WTC11 (cell line): ENCODE results near the gene ZNF607. TPM values are rescaled to one million over a fixed set of nuclear protein-coding genes. Genes with fewer than 3 reads are reported as not detected.
A peak's percentile ranks its signal among the peaks of the same experiment; 100 is the strongest.

Source experiments
- ATAC-seq: fragments of 200-7000 bp; cut with Tn5 transposase; 2 replicates; pipeline ENCODE4 v1.10.0; 2021; ENCODE audit warnings: mild to moderate bottlenecking, moderate library complexity
- CTCF ChIA-PET: fragments of 300-600 bp; sonication (Branson Sonifier 250); formaldehyde crosslinking; loops from one replicate; lab custom pipeline; 2021; ENCODE audit warnings: antibody characterized with exemption; lab: Charles Lee
- POLR2A ChIA-PET: fragments of 350-600 bp; sonication (Branson Sonifier 250); formaldehyde crosslinking; loops from one replicate; lab custom pipeline; 2021; ENCODE audit warnings: antibody characterized with exemption; lab: Charles Lee
- DNase-seq: peaks from one replicate; pipeline ENCODE4 v3.0.0; 2021; ENCODE audit warnings: low spot score
- H3K27ac Mint-ChIP-seq: 2 replicates; pipeline ENCODE4 v1.8.0; 2021; ENCODE audit warnings: mixed read lengths
- H3K27me3 Mint-ChIP-seq: 2 replicates; pipeline ENCODE4 v1.8.0; 2021; ENCODE audit warnings: low read depth, mild to moderate bottlenecking, moderate library complexity, mixed read lengths
- H3K36me3 Mint-ChIP-seq: 2 replicates; pipeline ENCODE4 v1.8.0; 2021; ENCODE audit warnings: mixed read lengths
- H3K4me1 Mint-ChIP-seq: 2 replicates; pipeline ENCODE4 v1.8.0; 2022; ENCODE audit warnings: mixed read lengths
- H3K4me3 Mint-ChIP-seq: 2 replicates; pipeline ENCODE4 v1.8.0; 2021; ENCODE audit warnings: mild to moderate bottlenecking, moderate library complexity, mixed read lengths
- H3K9me3 Mint-ChIP-seq: 2 replicates; pipeline ENCODE4 v1.8.0; 2021; ENCODE audit warnings: mixed read lengths
- AR ChIP-seq: fragments of 250-450 bp; sonication (Bioruptor Pico); IDR thresholded peaks from 2 replicates; pipeline ENCODE4 v1.9.0; 2021; ENCODE audit warnings: mild to moderate bottlenecking
- ATF1 ChIP-seq: sonication (generic); formaldehyde crosslinking; IDR thresholded peaks from 2 replicates; pipeline ENCODE4 v1.8.1; 2023; ENCODE audit warnings: mild to moderate bottlenecking, moderate library complexity, missing genetic modification reagents
- CDX4 ChIP-seq: fragments of 250-450 bp; sonication (Bioruptor Pico); IDR thresholded peaks from 2 replicates; pipeline ENCODE4 v1.9.0; 2021; ENCODE audit warnings: moderate library complexity, mild to moderate bottlenecking, inconsistent platforms, borderline replicate concordance
- CREB1 ChIP-seq: sonication (generic); formaldehyde crosslinking; IDR thresholded peaks from 2 replicates; pipeline ENCODE4 v1.8.0; 2023; ENCODE audit warnings: mild to moderate bottlenecking, missing genetic modification reagents
- E2F1 ChIP-seq: sonication (generic); formaldehyde crosslinking; IDR thresholded peaks from 2 replicates; pipeline ENCODE4 v1.8.0; 2022; ENCODE audit warnings: mild to moderate bottlenecking, missing genetic modification reagents
- FOXK1 ChIP-seq: sonication (generic); formaldehyde crosslinking; IDR thresholded peaks from 2 replicates; pipeline ENCODE4 v1.8.0; 2022; ENCODE audit warnings: mild to moderate bottlenecking, moderate library complexity, missing genetic modification reagents
- GABPB1 ChIP-seq: sonication (generic); formaldehyde crosslinking; IDR thresholded peaks from 2 replicates; pipeline ENCODE4 v1.8.1; 2023; ENCODE audit warnings: mild to moderate bottlenecking, missing genetic modification reagents
- JAZF1 ChIP-seq: fragments of 250-450 bp; sonication (Bioruptor Pico); IDR thresholded peaks from 2 replicates; pipeline ENCODE4 v1.9.0; 2021; ENCODE audit warnings: moderate library complexity, mild to moderate bottlenecking, inconsistent platforms
- JUN ChIP-seq: sonication (generic); formaldehyde crosslinking; IDR thresholded peaks from 2 replicates; pipeline ENCODE4 v1.8.0; 2023; ENCODE audit warnings: mild to moderate bottlenecking, missing genetic modification reagents
- KAT7 ChIP-seq: sonication (generic); formaldehyde crosslinking; IDR thresholded peaks from 2 replicates; pipeline ENCODE4 v1.8.1; 2023; ENCODE audit warnings: missing genetic modification reagents, mild to moderate bottlenecking, borderline replicate concordance
- MAX ChIP-seq: sonication (generic); formaldehyde crosslinking; IDR thresholded peaks from 2 replicates; pipeline ENCODE4 v1.8.0; 2022; ENCODE audit warnings: mild to moderate bottlenecking, missing genetic modification reagents
- NR1H2 ChIP-seq: sonication (generic); formaldehyde crosslinking; IDR thresholded peaks from 2 replicates; pipeline ENCODE4 v1.9.0; 2021; ENCODE audit warnings: mild to moderate bottlenecking, moderate library complexity, missing genetic modification reagents
- OVOL2 ChIP-seq: fragments of 250-450 bp; sonication (Bioruptor Pico); IDR thresholded peaks from 2 replicates; pipeline ENCODE4 v1.9.0; 2021; ENCODE audit warnings: mild to moderate bottlenecking, borderline replicate concordance
- PRDM15 ChIP-seq: sonication (generic); formaldehyde crosslinking; IDR thresholded peaks from 2 replicates; pipeline ENCODE4 v1.8.0; 2022; ENCODE audit warnings: missing genetic modification reagents
- PREB ChIP-seq: sonication (generic); formaldehyde crosslinking; IDR thresholded peaks from 2 replicates; pipeline ENCODE4 v1.8.1; 2022; ENCODE audit warnings: mild to moderate bottlenecking, missing genetic modification reagents, moderate library complexity, borderline replicate concordance
- SOX15 ChIP-seq: fragments of 250-450 bp; sonication (Bioruptor Pico); IDR thresholded peaks from 2 replicates; pipeline ENCODE4 v1.9.0; 2021; ENCODE audit warnings: mild to moderate bottlenecking
- ZBTB43 ChIP-seq: sonication (generic); formaldehyde crosslinking; IDR thresholded peaks from 2 replicates; pipeline ENCODE4 v1.8.1; 2023; ENCODE audit warnings: mild to moderate bottlenecking, missing genetic modification reagents
- ZNF219 ChIP-seq: sonication (generic); formaldehyde crosslinking; IDR thresholded peaks from 2 replicates; pipeline ENCODE4 v1.8.0; 2023; ENCODE audit warnings: missing genetic modification reagents, mild to moderate bottlenecking, borderline replicate concordance
- ZNF425 ChIP-seq: fragments of 250-450 bp; sonication (Bioruptor Pico); conservative IDR thresholded peaks from 2 replicates; pipeline ENCODE4 v1.9.0; 2021; ENCODE audit warnings: mild to moderate bottlenecking
- total RNA-seq: library from RNA; stranded (reverse); gene quantifications from 3 replicates; pipeline ENCODE4 v1.2.3, GENCODE V29; 2021

Gene ZNF607
- total RNA-seq, 1 experiment from 2014 or later, result 17.5 TPM

- Mint-ChIP-seq H3K9me3 (no peaks in the 10 kb centered on the region), H3K4me3 (peak within 1 kb of the TSS; percentile 82), H3K4me1 (peaks cover 17% of the 10 kb centered on the region), H3K27ac (peak within 1 kb of the TSS; percentile 92), H3K27me3 (peaks cover 40% of the 10 kb centered on the region), H3K36me3 (no peaks in the 10 kb centered on the region)
- ChIA-PET CTCF (no interaction called here), POLR2A (no interaction called here)
- no peak for TF ChIP-seq NR1H2
- 0 out of 2 replicates have a peak, but pooled peaks have one; percentile 67 for TF ChIP-seq KAT7
- 0 out of 2 replicates have a peak, but pooled peaks have one; percentile 51 for TF ChIP-seq ZNF219 (CRISPR knock-in tag)
- TF ChIP-seq GABPB1, result peak; percentile 9
- TF ChIP-seq PREB, result 0 out of 2 replicates have a peak, but pooled peaks have one; percentile 13
- no peak for TF ChIP-seq MAX (CRISPR knock-in tag)
- ATAC-seq, result peak; percentile 38
- peak; percentile 54 for DNase-seq
Observed at GRCh38 chr19:37655301-37655688, 64.3 kb downstream of the ZNF607 start, which contains the start of gene ZFP30. Gene ZFP30 (minus strand): TSS chr19:37655465. CDS start chr19:37647822, 7,643 bp downstream.

- peaks cover 40% of the 10 kb centered on the region for H3K27me3 Mint-ChIP-seq
- H3K27ac Mint-ChIP-seq, result no peak overlapping the region
- no peaks in the 10 kb centered on the region for H3K9me3 Mint-ChIP-seq
- CTCF ChIA-PET, result no interaction called here
- POLR2A ChIA-PET, result no interaction called here
- H3K4me3 Mint-ChIP-seq, result peak overlapping the region; percentile 82
- H3K4me1 Mint-ChIP-seq, result peaks cover 17% of the 10 kb centered on the region
- peak; percentile 29 for DNase-seq
- ATAC-seq, result peak; percentile 43
- no peaks in the 10 kb centered on the region for H3K36me3 Mint-ChIP-seq
- TF ChIP-seq JAZF1 (CRISPR knock-in tag) (no peak), NR1H2 (no peak), ZBTB43 (no peak), AR (CRISPR knock-in tag) (no peak), ATF1 (CRISPR knock-in tag) (no peak), PRDM15 (no peak), JUN (CRISPR knock-in tag) (no peak), E2F1 (CRISPR knock-in tag) (no peak), ZNF425 (CRISPR knock-in tag) (no peak), CREB1 (CRISPR knock-in tag) (no peak), SOX15 (CRISPR knock-in tag) (no peak), OVOL2 (CRISPR knock-in tag) (no peak), FOXK1 (CRISPR knock-in tag) (no peak), CDX4 (CRISPR knock-in tag) (no peak)
Observed at GRCh38 chr19:37654629-37655300, 64.8 kb downstream of the ZNF607 start.
